HL-60/S4 (cell line): ENCODE measurements around the gene BRD7.

Experiments used
- in situ Hi-C: fragments of 300-500 bp; cut with MboI; formaldehyde crosslinking; loops from 2 replicates; pipeline ENCODE4 v1.14.3; 2022; ENCODE audit warnings: low sequenced_read_pairs

The BRD7 gene

DNA sequence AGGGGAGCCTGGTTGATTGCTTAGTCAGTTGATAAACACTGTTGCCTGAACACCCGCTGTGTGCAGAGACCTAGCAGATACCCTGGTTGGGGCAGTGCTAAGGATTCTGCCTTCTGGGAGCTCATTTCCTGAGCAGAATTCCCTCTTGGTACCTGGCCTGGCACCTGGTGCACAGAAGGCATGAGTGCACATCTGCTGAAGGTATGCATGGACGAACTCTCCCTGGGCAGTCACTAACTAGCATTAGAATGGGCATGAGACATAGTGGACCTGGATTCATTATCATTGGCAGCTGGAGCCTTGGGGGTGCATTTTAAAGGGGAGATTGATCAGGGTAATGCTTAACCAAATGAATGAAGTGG lies 89.3 kb downstream of the BRD7 start:
- in situ Hi-C loops = no loop called here

DNA sequence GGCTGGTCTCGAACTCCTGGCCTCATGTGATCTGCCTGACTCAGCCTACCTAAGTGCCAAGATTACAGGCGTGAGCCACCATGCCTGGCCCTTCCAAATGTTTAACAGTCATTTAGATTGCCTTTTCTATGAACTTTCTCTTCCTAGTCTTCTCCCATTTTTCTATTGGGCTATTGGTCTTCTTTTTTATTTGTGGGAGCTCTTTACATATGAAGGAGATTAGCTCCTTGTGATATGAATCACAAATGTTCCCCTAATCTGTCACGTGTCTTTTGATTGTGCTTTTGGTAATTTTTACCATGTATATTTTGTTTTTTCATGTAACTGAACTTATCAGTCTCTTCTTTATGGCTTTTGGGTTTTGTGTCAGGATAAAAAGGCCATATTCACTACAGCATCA lies 90.5 kb downstream of the BRD7 start:
- in situ Hi-C loops = no loop called here

GRCh38 chr16:50276801-50277555 lies 91.8 kb downstream of the BRD7 start:
- in situ Hi-C loops = no loop called here

DNA sequence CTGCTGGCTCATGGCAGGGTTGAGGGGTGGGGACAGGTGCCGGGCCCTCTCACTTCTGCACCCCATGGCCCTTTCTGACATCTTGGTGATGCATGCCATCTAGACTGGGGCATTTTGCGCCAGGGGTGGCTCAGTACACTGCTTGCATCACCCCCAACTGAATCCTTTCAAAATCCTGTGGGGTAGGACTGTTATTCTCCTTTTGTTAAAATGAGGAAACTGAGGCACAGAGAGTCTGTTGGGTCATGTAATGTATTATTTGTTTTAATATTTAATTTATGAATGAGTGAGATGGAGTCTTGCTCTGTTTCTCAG lies 92.5 kb downstream of the BRD7 start:
- in situ Hi-C loops = no loop called here

GRCh38 chr16:50275428-50276325 lies 93.1 kb downstream of the BRD7 start:
- in situ Hi-C loops = no loop called here

DNA sequence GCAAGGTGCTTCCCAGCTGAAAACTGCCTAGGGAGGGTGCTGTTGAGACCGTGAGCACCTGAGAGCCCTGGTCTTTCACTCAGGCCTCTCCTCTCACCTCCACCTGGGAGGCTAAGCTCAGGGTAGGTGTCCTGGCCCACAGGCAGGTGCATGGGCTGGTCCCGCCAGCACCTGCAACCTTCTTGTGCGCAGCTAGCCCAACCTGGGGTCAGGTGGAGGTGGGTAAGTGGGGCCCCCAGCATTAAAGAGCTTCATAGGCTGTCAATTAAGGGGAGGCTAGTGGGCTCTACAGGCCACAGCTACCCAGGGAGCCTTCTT lies 93.7 kb downstream of the BRD7 start:
- in situ Hi-C loops = no loop called here

GRCh38 chr16:50274326-50275097 lies 94.3 kb downstream of the BRD7 start:
- in situ Hi-C loops = no loop called here

DNA sequence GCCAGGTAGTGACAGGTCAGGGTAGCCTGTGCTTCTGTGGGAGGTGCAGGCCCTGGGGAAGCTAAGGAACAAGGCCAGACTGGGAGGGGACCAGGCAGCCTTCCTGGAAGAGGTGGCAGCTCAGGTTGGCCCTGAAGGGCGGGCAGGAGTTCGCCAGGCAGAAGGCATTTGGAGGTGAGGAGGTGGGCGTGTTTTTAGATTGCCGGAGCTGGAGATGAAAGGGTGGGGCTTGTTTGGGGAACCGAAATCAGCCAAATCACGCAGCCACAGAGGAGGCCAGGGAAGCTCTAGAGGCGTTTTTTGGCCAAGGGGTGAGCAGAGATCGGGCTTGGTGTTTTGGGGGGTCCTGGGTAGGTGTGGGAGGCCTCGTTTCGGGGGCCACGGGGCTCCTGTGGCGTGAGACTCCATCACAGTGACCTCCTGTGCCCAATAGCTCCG lies 94.9 kb downstream of the BRD7 start:
- in situ Hi-C loops = no loop called here

DNA sequence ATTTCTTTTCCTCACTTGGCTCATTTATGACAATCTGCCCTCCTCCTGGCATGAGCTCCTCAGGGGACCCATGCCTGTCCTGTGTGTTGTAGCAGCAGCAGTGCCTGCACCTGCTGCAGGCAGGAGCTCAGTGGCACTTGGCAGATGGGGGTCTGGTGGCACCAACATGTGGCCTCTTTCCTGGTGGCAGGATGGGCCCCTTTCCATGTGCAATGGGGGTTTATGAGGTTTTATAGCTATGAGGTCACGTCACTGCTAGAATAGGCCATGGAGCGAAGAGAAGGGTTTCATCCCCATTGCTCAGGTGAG lies 95.5 kb downstream of the BRD7 start:
- in situ Hi-C loops = no loop called here

DNA sequence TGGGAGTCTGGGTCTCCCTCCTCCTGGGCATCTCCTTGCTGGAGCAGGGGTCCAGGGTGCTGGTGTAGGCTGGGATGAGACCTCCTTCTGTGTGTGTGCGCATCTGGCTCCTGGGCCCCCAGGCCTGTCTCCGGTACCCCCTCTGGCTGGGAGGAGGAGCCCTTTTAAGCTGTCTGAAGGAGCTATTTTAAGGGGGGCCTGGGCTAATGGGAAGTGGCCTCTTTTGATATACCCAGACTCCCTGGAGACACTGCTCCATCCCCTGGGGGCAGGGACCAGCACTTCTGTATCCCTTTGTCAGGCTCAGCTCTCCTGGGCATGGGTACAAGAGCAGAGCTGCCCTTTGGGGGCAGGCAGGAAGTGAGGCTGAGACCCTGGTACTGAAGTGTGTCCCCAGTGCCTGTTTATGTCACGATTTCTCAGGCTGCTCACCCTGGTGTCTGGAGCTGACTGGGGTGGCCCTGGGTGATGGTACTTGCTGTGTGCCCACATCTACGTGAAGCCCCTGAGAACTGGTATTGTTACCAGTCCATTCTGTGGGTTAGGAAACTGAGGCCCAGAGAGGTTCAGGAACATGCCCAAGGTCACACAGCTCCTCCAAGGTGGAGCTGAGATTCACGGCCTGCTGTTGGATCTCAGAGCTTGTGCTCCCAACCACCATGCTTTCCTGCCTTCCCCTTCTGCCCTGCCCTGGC lies 96.0 kb downstream of the BRD7 start:
- in situ Hi-C loops = no loop called here

GRCh38 chr16:50272111-50272571 lies 96.6 kb downstream of the BRD7 start:
- in situ Hi-C loops = no loop called here

- in situ Hi-C loops = no loop called here
These were observed 97.4 kb downstream of the BRD7 start for GRCh38 chr16:50271148-50272041.

DNA sequence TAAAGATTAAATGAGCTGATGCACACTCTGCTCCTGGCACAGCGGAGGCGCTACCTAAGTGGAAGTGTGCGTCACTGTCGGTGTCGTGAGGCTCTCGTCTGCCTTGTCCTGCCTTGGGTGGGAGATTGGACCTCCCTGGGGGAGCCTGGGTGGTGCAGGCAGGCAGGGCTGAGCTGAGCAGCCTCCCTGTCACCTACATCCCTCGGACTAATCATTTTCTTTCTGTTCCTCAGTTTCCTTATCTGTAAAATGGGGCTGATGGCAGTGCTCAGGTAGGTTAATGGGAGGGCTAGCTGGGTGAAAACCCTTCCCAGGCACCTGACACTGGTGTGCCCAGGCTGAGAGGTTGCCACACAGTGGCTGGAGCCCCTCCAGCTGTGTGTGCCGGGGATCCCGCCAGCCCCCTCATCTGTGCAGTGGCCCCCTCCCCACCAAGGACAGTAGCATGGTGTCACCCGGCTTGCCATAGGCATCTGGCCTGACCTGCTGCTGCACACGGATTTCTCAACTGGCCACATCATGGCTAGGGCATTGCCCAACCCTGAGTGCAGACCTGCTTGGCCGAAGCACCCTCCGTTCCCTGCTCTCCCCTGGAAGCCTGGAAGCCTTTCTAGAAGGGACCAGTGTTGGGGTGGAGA lies 98.2 kb downstream of the BRD7 start:
- in situ Hi-C loops = no loop called here

DNA sequence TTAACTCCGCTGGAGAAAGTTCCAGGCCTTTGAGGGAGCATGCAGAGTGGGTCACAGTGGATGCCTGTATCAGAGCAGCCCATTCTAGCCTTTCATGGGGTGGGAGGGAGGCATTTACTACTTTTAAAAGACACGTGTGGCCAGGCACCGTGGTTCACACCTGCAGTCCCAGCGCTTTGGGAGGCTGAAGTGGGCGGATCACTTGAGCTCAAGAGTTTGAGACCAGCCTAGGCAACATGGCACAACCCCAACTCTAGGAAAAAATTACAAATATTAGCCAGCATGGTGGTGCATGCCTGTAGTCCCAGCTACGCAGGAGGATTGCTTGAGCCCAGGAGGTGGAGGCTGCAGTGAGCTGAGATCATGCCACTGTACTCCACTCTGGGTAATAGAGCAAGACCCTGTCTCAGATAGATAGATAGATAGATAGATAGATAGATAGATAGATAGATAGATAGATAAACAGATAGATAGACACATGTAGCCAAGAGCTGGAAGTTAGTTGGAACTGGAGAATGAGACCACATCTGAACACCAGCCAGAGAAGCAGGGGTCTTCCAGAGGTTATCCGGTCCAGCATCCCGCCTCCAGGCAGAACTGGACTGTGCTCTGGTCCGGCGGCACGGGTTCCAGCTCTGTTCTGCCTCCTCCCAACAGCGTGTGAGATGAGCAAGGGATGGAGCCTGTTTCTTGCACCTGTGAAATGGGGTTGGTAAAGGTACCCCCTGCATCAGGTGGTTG lies 98.8 kb downstream of the BRD7 start:
- in situ Hi-C loops = loop anchor here (10.0 kb wide), 1 partner anchor 45 kb away; no protein-coding TSS in a partner anchor

DNA sequence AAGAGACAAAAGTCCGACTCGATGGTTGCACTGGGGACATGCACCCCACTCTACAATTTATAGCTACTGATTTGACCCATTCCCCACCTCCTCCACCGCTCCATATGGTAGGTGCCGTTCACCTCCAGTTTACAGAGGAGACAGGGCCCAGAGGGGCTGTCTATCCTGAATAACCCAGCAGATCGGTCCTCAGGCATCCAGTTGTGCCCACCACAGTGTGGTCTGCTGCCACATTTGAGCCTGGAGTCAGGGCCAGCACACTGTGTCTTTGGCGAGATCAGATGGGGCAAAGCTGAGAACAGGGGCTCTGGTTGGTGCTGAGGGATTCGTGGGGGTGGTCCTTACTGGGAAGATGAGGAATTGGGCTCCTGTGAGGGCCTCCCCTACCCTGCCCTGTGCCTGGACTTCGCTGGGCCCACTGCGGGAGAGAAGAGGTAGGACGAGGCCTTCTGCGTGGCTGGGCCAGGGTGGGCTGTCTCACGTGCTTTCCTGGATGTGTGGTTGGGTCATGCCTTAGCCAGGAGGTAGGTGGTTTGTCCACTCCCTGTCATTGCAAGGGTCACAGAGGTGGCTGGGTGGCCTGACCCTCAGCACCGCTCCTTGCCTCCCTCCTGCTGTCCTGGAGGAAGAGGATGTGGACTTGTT lies 99.6 kb downstream of the BRD7 start:
- in situ Hi-C loops = loop anchor here (10.0 kb wide), 1 partner anchor 46 kb away; no protein-coding TSS in a partner anchor

DNA sequence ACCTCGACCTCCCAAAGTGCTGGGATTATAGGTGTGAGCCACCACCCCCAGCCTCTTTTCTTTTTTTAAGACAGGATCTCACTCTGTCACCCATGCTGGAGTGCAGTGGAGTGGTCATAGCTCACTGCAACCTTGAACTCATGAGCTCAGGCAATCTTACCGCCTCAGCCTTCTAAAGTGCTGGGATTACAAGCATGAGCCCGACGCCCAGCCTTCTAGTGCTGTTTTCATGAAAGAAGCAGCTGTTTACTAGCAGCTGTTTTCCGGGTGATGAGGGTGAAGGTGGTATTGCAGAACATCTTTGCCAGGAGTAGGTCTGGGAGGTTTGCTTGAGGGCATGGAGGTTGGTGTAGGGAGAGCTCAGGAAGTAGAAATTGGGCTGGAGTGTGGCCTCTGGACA lies 100.4 kb downstream of the BRD7 start:
- in situ Hi-C loops = loop anchor here (10.0 kb wide), 1 partner anchor 46 kb away; no protein-coding TSS in a partner anchor

DNA sequence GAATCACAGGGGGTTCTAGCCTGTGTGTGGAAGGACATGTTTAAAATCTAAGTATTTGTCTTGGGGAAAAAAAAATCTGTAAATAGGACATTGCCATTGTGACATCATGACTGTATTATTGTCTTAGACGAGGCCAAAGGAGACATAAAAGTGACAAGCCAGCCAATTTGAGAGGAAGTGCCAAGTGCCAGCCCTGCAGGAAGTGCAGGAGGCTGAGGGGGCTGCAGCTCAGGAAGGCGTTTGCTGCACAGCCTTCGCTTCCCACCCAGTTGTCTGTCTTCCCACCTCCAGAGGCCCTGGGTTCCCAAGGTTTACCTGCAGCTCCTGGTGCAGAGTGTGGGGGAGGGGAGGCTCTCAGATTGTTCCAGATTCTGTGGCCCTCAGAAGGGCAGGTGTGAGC lies 101.1 kb downstream of the BRD7 start:
- in situ Hi-C loops = loop anchor here (10.0 kb wide), 1 partner anchor 47 kb away; no protein-coding TSS in a partner anchor

DNA sequence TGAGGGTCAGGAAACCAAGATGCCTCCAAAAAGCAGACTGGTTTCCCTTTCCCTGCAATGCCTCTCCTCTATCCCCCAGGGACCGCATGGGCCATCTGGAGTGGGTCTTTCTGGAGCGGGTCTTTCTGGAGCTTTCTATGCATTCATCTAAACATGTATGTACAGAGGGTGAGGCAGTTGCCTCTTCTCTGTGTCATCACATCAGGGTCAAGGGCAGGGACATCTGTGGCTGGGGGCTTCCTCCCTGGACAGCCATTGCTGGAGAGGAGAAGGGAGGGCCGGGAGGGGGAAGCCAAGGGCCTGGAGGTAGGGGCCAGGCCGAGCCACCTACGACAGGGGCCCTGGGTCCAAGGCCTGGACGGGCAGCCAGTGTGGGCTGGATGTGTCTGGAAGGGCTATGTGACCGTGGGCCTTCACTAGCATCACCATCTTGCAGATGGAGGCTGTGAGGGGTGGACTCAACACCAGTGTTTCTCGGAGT lies 101.6 kb downstream of the BRD7 start:
- in situ Hi-C loops = loop anchor here (10.0 kb wide), 1 partner anchor 48 kb away; no protein-coding TSS in a partner anchor
